Stimulated activated CD8-positive, alpha-beta memory T cell treated with anti-CD3 and anti-CD28 coated beads, Interleukin-4, amount 100 ng/mL, for 48 hours (primary cell): ENCODE data around the gene IL31RA.
A peak's percentile ranks its signal among the peaks of the same experiment; 100 is the strongest.

Source experiments
- DNase-seq: peaks from one replicate; pipeline ENCODE4 v3.0.0-alpha.2; 2020

The IL31RA gene

GRCh38 chr5:55860709-55861108, 9.6 kb downstream of the IL31RA start:
- no peak for DNase-seq

GRCh38 chr5:55864606-55865541, 13.7 kb downstream of the IL31RA start:
- DNase-seq: no peak

- no peak for DNase-seq
Observed at GRCh38 chr5:55865831-55866230, 14.7 kb downstream of the IL31RA start.

GRCh38 chr5:55866485-55866884, 15.3 kb downstream of the IL31RA start:
- no peak for DNase-seq

GRCh38 chr5:55866934-55867333, 15.8 kb downstream of the IL31RA start:
- DNase-seq: no peak

- peak; percentile 66 for DNase-seq
Observed at GRCh38 chr5:55868846-55869245, 17.7 kb downstream of the IL31RA start.

- DNase-seq: no peak
Observed at GRCh38 chr5:55869847-55870246, 18.7 kb downstream of the IL31RA start.

- DNase-seq: no peak
Observed at GRCh38 chr5:55873234-55873633, 22.1 kb downstream of the IL31RA start.

- no peak for DNase-seq
Observed at GRCh38 chr5:55877655-55878054, 26.5 kb downstream of the IL31RA start.

GRCh38 chr5:55880453-55880852, 29.3 kb downstream of the IL31RA start:
- no peak for DNase-seq

- DNase-seq: no peak
Observed at GRCh38 chr5:55885359-55885758, 34.2 kb downstream of the IL31RA start.

GRCh38 chr5:55888205-55888604, 37.0 kb downstream of the IL31RA start:
- no peak for DNase-seq

GRCh38 chr5:55892479-55892878, 41.3 kb downstream of the IL31RA start:
- no peak for DNase-seq

GRCh38 chr5:55894135-55894534, 43.0 kb downstream of the IL31RA start:
- DNase-seq: no peak

- no peak for DNase-seq
Observed at GRCh38 chr5:55895346-55895745, 44.2 kb downstream of the IL31RA start.

- DNase-seq: no peak
Observed at GRCh38 chr5:55896238-55896637, 45.1 kb downstream of the IL31RA start.

GRCh38 chr5:55896663-55897062, 45.5 kb downstream of the IL31RA start:
- no peak for DNase-seq

- no peak for DNase-seq
Observed at GRCh38 chr5:55897206-55897894, 46.2 kb downstream of the IL31RA start.

- DNase-seq: peak; percentile 49
Observed at GRCh38 chr5:55897905-55898304, 46.7 kb downstream of the IL31RA start.

GRCh38 chr5:55899344-55899743, 48.2 kb downstream of the IL31RA start:
- peak; percentile 8 for DNase-seq

- peak; percentile 23 for DNase-seq
Observed at GRCh38 chr5:55900068-55900467, 48.9 kb downstream of the IL31RA start.

- no peak for DNase-seq
Observed at GRCh38 chr5:55900776-55901175, 49.6 kb downstream of the IL31RA start.

- DNase-seq: peak; percentile 19
Observed at GRCh38 chr5:55902696-55903095, 51.5 kb downstream of the IL31RA start.

- DNase-seq: peak; percentile 86
Observed at GRCh38 chr5:55903121-55903701, 52.1 kb downstream of the IL31RA start.
